H1 (cell line): ENCODE data around the gene DNAH1. TPM values are rescaled to one million over a fixed set of nuclear protein-coding genes. Genes with fewer than 3 reads are reported as not detected.
A peak's percentile ranks its signal among the peaks of the same experiment; 100 is the strongest.

ENCODE experiments used
- GTF2F1 ChIP-seq: IDR thresholded peaks from 2 replicates; pipeline ENCODE4 v1.6.1; 2012; ENCODE audit warnings: low read depth, low read length, improper control_type of control experiment, borderline replicate concordance
- KDM4A ChIP-seq: IDR thresholded peaks from one replicate; pipeline ENCODE4 v1.7.1; 2012; ENCODE audit warnings: low read depth, mild to moderate bottlenecking, moderate library complexity, low read length, inconsistent platforms; ENCODE audit not compliant: severe bottlenecking
- polyA plus RNA-seq, 7 experiments: library from polyadenylated mRNA; depleted of rRNA in 3 of 7; stranded (reverse) in 5 of 7; unstranded in 2 of 7; fragments of >200 nt in 5 of 7; fragments of 200-250 nt in 2 of 7; gene quantifications; 1 replicate in 5 of 7; 2 replicates in 1 of 7; 4 replicates in 1 of 7; pipeline versions ENCODE4 v1.2.1 to v1.2.3, GENCODE V29; 2011 to 2013; ENCODE audit warnings: missing spikeins in 2 of 7, mixed read lengths in 2 of 7
- total RNA-seq: library from RNA; stranded (reverse); fragmentation: NEBNext Ultra II Directional; extraction: Animal tissue kit (Norgen Biotek cat#: 25700); gene quantifications from 2 replicates; pipeline ENCODE4 v1.2.1, GENCODE V29; 2021

The DNAH1 gene
- total and polyA plus RNA-seq, 2 of the 8 experiments (the other 6 are each of a cell fraction or from before 2014, with no cell fraction given): 1.0 to 1.5 TPM

DNA sequence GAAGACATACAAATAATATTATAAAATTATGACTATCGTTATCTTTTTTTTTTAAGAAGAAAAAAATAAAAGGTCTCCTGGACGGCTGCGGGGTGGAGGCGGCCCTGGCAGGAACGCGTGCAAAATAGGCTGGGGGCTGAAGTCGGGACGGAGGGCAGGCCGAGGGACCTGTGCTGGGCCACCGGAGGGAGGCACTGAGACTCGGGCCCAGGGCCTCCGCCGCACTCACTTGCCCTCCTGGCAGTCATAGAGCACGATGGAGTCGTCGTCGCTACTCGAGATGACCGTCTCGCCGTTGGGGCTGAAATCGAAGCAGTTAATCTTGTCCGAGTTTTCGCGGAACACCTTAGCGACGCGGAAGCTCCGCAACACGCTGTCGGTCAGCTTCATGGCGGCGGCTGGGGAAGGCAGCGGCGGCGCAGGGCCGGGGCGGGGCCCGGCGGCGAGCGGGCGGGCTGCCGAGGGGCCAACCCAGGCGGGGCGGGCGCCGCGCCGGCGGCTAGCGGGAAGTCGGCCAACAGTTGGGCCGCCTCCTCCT, 38.1 kb upstream of the DNAH1 start (continued):
- TF ChIP-seq GTF2F1 (0 out of 2 replicates have a peak, but pooled peaks have one; percentile 3), KDM4A (peak; percentile 13)
